SK-N-SH treated with all-trans-retinoic acid at 6 μM for 48 hours (cell line): ENCODE data around the gene EHBP1.
A peak's percentile ranks its signal among the peaks of the same experiment; 100 is the strongest.

ENCODE experiments used
- ATAC-seq: fragments of 200-7000 bp; cut with Tn5 transposase; 3 replicates; pipeline ENCODE4 v1.9.1; 2020; ENCODE audit warnings: mild to moderate bottlenecking, moderate library complexity
- ARNTL ChIP-seq: fragments of 450-650 bp; formaldehyde crosslinking; IDR thresholded peaks from 2 replicates; pipeline ENCODE4 v1.5.0; 2020; ENCODE audit warnings: low read depth, mild to moderate bottlenecking, moderate library complexity, borderline replicate concordance
- BACH2 ChIP-seq: fragments of 250-450 bp; sonication (Bioruptor Pico); IDR thresholded peaks from 2 replicates; pipeline ENCODE4 v1.9.0; 2021; ENCODE audit warnings: mild to moderate bottlenecking, borderline replicate concordance
- CREB5 ChIP-seq: fragments of 250-450 bp; sonication (Bioruptor Pico); IDR thresholded peaks from 2 replicates; pipeline ENCODE4 v1.5.1; 2020; ENCODE audit warnings: low read depth, mild to moderate bottlenecking, moderate library complexity
- CSDC2 ChIP-seq: fragments of 250-450 bp; sonication (Bioruptor Pico); IDR thresholded peaks from 2 replicates; pipeline ENCODE4 v1.5.0; 2020; ENCODE audit warnings: mild to moderate bottlenecking, moderate library complexity
- ESRRG ChIP-seq: fragments of 250-450 bp; sonication (Bioruptor Pico); IDR thresholded peaks from 2 replicates; pipeline ENCODE4 v1.6.1; 2021; ENCODE audit warnings: mild to moderate bottlenecking
- ISL1 ChIP-seq: fragments of 250-450 bp; sonication (Bioruptor Pico); IDR thresholded peaks from 2 replicates; pipeline ENCODE4 v2.1.2; 2022; ENCODE audit warnings: mild to moderate bottlenecking, moderate library complexity
- OSR1 ChIP-seq: fragments of 250-450 bp; sonication (Bioruptor Pico); IDR thresholded peaks from 2 replicates; pipeline ENCODE4 v1.8.0; 2022; ENCODE audit warnings: moderate library complexity, mild to moderate bottlenecking, inconsistent platforms
- PATZ1 ChIP-seq: fragments of 250-450 bp; sonication (Bioruptor Pico); IDR thresholded peaks from 2 replicates; pipeline ENCODE4 v1.8.0; 2020; ENCODE audit warnings: mild to moderate bottlenecking, moderate library complexity, borderline replicate concordance
- RARB ChIP-seq: fragments of 250-450 bp; sonication (Bioruptor Pico); IDR thresholded peaks from 2 replicates; pipeline ENCODE4 v1.8.0; 2021; ENCODE audit warnings: mild to moderate bottlenecking, moderate library complexity
- SNAI2 ChIP-seq: fragments of 250-450 bp; sonication (Bioruptor Pico); IDR thresholded peaks from 2 replicates; pipeline ENCODE4 v1.5.0; 2020; ENCODE audit warnings: mild to moderate bottlenecking, moderate library complexity
- TCF4 ChIP-seq: fragments of 250-450 bp; sonication (Bioruptor Pico); IDR thresholded peaks from 2 replicates; pipeline ENCODE4 v1.8.0; 2021; ENCODE audit warnings: mild to moderate bottlenecking, moderate library complexity, borderline replicate concordance
- TOX ChIP-seq: fragments of 250-450 bp; sonication (Bioruptor Pico); IDR thresholded peaks from 2 replicates; pipeline ENCODE4 v1.8.0; 2021; ENCODE audit warnings: mild to moderate bottlenecking, moderate library complexity, borderline replicate concordance
- TSHZ2 ChIP-seq: fragments of 250-450 bp; sonication (Bioruptor Pico); IDR thresholded peaks from 2 replicates; pipeline ENCODE4 v1.5.0; 2020; ENCODE audit warnings: mild to moderate bottlenecking, moderate library complexity
- ZFP3 ChIP-seq: fragments of 250-450 bp; sonication (Bioruptor Pico); IDR thresholded peaks from 2 replicates; pipeline ENCODE4 v1.5.0; 2020; ENCODE audit warnings: mild to moderate bottlenecking, moderate library complexity
- ZFP30 ChIP-seq: fragments of 450-650 bp; formaldehyde crosslinking; IDR thresholded peaks from 2 replicates; pipeline ENCODE4 v1.5.0; 2022; ENCODE audit warnings: mild to moderate bottlenecking, moderate library complexity
- ZNF565 ChIP-seq: fragments of 450-650 bp; formaldehyde crosslinking; conservative IDR thresholded peaks from 2 replicates; pipeline ENCODE4 v1.5.0; 2020; ENCODE audit warnings: low read depth, mild to moderate bottlenecking, moderate library complexity
- ZNF70 ChIP-seq: fragments of 450-650 bp; formaldehyde crosslinking; IDR thresholded peaks from 2 replicates; pipeline ENCODE4 v1.5.0; 2020; ENCODE audit warnings: mild to moderate bottlenecking, moderate library complexity
- ZNF8 ChIP-seq: fragments of 450-650 bp; formaldehyde crosslinking; IDR thresholded peaks from 2 replicates; pipeline ENCODE4 v1.5.0; 2020; ENCODE audit warnings: mild to moderate bottlenecking, moderate library complexity
- TF ChIP-seq, protein P1 (sequence below): fragments of 250-450 bp; sonication (Bioruptor Pico); IDR thresholded peaks from 2 replicates; pipeline ENCODE4 v1.5.1; 2021; ENCODE audit warnings: mild to moderate bottlenecking, moderate library complexity

Gene EHBP1

GRCh38 chr2:62705007-62705829 lies at the start of gene EHBP1:
Gene EHBP1 (plus strand): TSS chr2:62705713. CDS start chr2:62707192, 1,479 bp downstream.
- ATAC-seq = peak; percentile 95
- no peak for TF ChIP-seq TSHZ2 (CRISPR knock-in tag)
- TF ChIP-seq ESRRG (CRISPR knock-in tag) = no peak

GRCh38 chr2:62657783-62658182 lies 47.7 kb upstream of the EHBP1 start:
- TF ChIP-seq SNAI2 (CRISPR knock-in tag) = no peak
- no peak for TF ChIP-seq CSDC2 (CRISPR knock-in tag)
- no peak for TF ChIP-seq TCF4 (CRISPR knock-in tag)
- TF ChIP-seq TOX (CRISPR knock-in tag) = no peak
- TF ChIP-seq ZNF565 (CRISPR knock-in tag) = no peak
- no peak for TF ChIP-seq ISL1 (CRISPR knock-in tag)
- TF ChIP-seq RARB (CRISPR knock-in tag) = no peak
- no peak for TF ChIP-seq ZNF70 (CRISPR knock-in tag)
- no peak for TF ChIP-seq ESRRG (CRISPR knock-in tag)
- TF ChIP-seq, all 23 proteins: peak for 0
- no peak for ATAC-seq

GRCh38 chr2:62658891-62659290 lies 46.6 kb upstream of the EHBP1 start:
- no peak for ATAC-seq
- TF ChIP-seq TSHZ2 (CRISPR knock-in tag) (no peak), TCF4 (CRISPR knock-in tag) (no peak), ZNF8 (no peak), PATZ1 (CRISPR knock-in tag) (no peak), BACH2 (CRISPR knock-in tag) (no peak), ESRRG (CRISPR knock-in tag) (no peak), ARNTL (no peak), OSR1 (CRISPR knock-in tag) (no peak), CREB5 (CRISPR knock-in tag) (no peak), TOX (CRISPR knock-in tag) (no peak), ZNF70 (CRISPR knock-in tag) (no peak), ISL1 (CRISPR knock-in tag) (no peak), RARB (CRISPR knock-in tag) (no peak), ZFP30 (CRISPR knock-in tag) (no peak), ZNF565 (CRISPR knock-in tag) (no peak), ZFP3 (CRISPR knock-in tag) (no peak)
- TF ChIP-seq, protein P1, sequence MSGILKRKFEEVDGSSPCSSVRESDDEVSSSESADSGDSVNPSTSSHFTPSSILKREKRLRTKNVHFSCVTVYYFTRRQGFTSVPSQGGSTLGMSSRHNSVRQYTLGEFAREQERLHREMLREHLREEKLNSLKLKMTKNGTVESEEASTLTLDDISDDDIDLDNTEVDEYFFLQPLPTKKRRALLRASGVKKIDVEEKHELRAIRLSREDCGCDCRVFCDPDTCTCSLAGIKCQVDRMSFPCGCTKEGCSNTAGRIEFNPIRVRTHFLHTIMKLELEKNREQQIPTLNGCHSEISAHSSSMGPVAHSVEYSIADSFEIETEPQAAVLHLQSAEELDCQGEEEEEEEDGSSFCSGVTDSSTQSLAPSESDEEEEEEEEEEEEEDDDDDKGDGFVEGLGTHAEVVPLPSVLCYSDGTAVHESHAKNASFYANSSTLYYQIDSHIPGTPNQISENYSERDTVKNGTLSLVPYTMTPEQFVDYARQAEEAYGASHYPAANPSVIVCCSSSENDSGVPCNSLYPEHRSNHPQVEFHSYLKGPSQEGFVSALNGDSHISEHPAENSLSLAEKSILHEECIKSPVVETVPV (CRISPR knock-in tag) = no peak
- TF ChIP-seq, all 23 proteins: peak for 0
